Measurements from ENCODE around the gene YPEL2.
A peak's percentile ranks its signal among the peaks of the same experiment; 100 is the strongest.
"Not testable (repeated sequence)": the region's sequence is repeated elsewhere in the genome, so short reads cannot be mapped to it uniquely, and the experiment has no call there.

YPEL2 gene, protein sequence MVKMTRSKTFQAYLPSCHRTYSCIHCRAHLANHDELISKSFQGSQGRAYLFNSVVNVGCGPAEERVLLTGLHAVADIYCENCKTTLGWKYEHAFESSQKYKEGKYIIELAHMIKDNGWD

DNA sequence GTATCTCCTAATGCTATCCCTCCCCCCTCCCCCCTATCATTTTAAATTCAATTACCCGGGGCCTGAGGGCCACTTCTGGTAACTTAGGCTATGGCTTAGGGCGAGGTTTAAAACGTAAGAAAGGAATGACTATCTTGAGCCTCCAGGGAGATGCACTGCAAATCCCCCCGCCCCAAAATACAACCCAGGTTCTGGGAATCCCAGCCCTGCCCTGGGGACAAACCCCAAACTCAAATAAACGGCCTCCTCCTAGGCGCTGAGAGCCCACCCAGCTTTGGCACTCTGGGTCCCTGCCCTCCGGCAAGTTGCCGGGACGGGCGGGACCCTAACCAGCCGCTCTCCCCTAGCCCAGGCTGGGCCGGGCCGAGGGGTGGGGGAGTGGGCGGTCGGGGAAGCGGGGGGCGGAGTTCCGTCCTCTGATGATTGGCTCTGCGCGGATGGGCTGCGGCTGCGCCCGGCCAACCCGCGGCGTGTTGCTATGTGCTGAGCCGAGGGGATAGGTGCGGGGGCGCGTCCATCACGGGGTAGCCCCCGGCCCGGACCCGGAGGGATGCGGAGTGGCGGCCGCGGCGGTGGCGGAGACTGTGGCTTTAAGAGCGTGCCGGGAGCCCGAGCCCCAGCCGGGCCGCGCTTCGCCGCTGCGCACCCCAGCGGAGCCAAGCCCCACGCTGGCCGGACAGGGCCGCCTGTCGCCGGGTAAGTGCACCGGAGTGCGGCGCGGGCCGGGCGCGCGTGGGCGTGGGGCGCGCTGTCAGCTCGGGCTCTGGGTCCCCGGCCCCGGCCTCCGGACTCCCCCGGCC is at the start of gene YPEL2:
Gene YPEL2, plus strand, starts transcription at position 527 of the 800 bp plus-strand sequence. CDS start 21,755 bp downstream, outside the sequence.
- peak; percentile 59 for DNase-seq (ENCODE audit: low read depth)

DNA sequence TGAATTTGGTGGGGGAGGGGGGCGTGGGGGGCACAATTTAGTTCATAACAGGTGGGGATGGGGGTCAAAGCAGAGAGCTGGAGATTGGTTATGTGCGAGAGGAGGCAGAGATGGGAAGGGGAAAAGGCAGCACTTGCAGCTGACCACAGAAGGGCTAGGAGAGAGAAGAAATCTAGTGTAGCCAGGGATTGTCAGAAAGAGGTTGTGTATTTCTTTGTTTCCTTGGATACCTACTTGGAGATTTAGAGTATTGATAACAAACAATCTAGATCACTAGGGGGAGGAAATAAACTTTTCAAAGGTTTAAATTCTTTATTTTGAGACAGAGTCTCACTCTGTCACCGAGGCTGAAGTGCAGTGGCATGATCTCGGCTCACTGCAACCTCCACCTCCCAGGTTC is 47.1 kb upstream of the YPEL2 start:
- DNase-seq (ENCODE audit: low read depth): no peak

GRCh38 chr17:59287452-59287851 is 44.0 kb upstream of the YPEL2 start:
- peak; percentile 49 for DNase-seq (ENCODE audit: low read depth)

DNA sequence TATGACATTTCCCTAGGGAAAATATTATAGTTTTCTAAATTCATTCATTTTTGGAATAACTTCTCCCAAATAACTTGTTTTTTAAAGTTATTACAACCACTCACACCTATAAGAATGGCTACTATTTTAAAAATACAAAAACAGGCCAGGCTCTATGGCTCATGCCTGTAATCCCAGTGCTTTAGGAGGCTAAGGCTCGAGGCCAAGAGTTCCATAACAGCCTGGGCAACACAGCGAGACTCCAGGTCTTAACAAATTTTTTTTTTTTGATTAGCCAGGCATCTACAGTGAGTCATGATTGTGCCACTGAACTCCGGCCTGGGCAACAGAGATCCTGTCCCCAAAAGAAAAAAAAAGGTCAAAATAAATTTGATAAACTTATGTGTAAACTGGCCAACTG is 43.6 kb upstream of the YPEL2 start:
- DNase-seq (ENCODE audit: low read depth): no peak

- no peak for DNase-seq (ENCODE audit: low read depth)
Observed at GRCh38 chr17:59289981-59290301, 41.5 kb upstream of the YPEL2 start.

DNA sequence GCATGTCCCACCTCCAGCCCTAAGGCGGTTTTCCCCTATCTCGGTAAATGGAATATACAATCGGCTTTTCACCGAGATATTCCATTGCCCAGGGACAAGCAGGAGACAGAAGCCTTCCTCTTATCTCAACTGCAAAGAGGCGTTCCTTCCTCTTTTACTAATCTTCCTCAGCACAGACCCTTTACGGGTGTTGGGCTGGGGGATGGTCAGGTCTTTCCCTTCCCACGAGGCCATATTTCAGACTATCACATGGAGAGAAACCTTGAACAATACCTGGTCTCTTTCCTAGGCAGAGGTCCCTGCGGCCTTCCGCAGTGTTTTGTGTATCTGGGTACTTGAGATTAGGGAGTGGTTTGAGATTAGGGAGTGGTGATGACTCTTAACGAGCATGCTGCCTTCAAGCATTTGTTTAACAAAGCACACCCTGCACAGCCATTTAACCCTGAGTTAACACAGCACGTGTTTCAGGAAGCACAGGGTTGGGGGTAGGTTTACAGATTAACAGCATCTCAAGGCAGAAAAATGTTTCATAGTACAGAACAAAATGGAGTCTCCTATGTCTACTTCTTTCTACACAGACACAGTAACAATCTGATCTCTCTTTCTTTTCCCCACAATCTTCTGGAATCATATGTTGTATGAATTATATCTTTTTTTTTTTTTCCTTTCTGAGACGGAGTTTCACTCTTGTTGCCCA is 41.0 kb upstream of the YPEL2 start:
- DNase-seq (ENCODE audit: low read depth): not testable (repeated sequence)

DNA sequence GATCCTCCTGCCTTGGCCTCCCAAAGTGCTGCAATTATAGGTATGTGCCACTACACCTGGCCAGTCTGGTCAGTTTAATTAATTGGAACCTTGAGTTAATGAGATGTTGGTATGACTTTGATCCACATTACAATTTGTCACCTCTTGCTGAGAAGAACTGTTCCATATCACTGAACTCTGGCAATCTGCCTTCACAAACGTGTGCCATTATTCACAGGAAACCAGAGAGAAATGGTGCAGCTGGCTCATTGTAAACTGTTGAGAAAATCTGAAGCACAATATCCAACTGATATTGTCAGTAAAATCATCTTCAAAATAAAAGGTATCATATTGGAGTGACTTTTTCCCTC is 39.3 kb upstream of the YPEL2 start:
- no peak for DNase-seq (ENCODE audit: low read depth)

DNA sequence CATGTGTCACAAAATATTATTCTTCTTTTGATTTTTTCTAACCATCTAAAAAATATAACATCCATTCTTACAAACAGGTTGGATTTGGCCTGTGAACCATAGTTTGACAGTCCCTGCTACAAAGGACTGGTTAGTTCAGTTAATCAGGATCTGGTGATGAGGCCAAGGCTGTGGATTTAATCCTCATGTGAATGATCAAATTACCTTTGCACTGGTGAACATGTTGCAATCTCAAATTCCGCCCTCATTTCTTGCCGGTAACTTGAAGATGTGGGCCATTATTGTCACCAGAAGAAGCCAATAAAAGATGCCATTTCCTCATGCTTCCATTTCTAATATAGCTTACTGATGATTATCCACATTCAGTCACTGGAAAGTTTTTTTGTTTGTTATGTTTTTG is 35.3 kb upstream of the YPEL2 start:
- DNase-seq (ENCODE audit: low read depth): no peak

DNA sequence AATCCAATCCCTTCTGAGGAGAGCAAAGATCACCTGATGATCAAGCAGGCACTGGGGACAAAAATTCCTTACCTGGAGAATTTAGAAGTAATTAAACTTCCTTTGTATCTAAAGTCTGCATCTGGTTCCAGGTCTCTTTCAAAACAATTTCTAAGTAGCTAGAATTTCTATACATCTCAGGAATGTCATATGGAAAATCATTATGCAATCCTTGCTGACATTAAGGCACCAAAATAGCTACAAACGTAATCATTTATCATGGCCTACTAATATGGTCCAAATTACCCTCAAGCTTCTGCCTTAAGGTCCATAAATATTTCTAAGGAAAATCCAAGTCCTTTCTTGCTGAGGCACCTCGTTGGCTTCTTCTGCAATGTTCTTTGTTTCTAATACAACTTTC is 32.9 kb upstream of the YPEL2 start:
- peak; percentile 26 for DNase-seq (ENCODE audit: low read depth)

GRCh38 chr17:59299400-59300092 is 31.9 kb upstream of the YPEL2 start:
- no peak for DNase-seq (ENCODE audit: low read depth)

DNA sequence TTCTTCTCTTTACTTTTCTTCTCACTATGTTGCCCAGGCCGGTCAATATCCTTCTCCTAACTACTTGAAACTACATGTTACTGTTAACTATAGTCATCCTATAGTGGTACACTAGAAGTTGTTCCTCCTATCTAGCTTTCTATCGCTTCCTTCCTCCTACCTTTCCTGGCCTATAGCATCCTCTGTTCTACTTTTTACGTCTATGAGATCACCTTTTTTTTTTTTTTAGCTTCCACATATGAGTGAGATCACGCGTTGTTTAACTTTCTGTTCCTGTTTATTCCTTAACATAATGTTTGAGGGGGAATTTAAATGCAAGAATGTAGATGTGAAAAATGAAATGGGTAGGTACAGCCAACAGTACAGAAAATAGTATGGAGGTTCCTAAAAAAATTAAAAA is 30.5 kb upstream of the YPEL2 start:
- no peak for DNase-seq (ENCODE audit: low read depth)

DNA sequence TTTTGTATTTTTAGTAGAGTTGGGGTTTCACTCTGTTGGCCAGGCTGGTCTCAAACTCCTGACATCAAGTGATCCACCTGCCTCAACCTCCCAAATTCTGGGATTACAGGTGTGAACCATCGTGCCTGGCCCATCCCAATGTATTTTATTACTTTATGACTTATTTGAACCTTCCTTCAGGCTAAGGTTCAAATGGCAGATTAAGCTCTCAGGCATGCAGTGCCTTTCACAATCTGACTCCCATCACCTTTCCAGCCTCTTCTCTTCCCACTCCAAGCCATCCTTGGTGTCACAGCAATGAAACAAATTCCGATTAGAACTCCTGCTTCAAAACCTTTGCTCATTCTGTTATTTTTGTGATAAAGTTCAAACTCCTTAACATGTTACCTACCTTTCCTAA is 26.6 kb upstream of the YPEL2 start:
- no peak for DNase-seq (ENCODE audit: low read depth)

DNA sequence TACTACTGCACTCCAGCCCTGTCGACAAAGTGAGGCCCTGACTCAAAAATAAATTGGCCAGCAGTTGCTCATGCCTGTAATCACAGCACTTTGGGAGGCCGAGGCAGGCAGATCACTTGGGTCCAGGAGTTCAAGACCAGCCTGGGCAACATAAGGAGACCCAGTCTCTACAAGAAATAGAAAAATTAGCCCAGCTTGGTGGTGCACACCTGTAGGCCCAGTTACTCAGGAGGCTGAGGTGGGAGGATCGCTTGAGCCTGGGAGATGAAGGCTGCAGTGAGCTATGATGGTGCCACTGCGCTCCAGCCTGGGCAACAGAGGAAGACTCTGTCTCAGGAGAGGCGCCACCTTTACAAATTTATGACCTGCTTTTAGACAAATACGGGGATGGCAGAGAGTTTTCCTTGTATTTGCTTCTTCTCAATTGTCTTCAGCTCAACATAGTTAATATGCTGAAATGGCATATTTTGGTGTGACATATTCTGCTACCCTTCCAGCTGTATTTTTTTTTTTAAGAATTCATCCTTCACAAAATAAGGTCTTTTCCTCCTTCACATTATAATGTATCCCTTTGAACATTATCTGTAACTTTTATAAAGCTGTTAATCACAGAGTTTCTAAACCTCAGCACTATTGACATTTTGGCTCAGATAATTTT is 21.1 kb upstream of the YPEL2 start:
- DNase-seq (ENCODE audit: low read depth): no peak

DNA sequence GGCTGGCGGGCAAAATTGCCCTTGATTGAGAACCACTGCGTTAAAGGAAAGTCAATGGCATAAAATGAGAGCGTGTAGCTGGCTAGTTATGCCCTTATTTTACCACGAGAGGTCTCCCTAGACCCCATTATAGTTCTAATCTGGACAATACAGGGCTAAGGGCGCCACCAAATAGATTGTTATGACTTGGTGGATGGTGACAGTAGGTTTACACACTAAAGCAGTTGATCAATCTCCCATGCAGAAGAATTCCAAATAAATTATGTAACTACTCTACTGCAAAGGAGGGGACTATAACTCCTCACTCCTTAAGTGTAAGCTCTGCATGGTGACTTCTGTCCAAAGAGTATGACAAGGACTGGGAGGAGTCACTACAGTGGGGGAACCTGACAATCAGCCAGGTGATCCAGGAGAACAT is 20.4 kb upstream of the YPEL2 start:
- DNase-seq (ENCODE audit: low read depth): peak; percentile 43

- DNase-seq (ENCODE audit: low read depth): not testable (repeated sequence)
Observed at GRCh38 chr17:59311521-59311920, 19.9 kb upstream of the YPEL2 start.

DNA sequence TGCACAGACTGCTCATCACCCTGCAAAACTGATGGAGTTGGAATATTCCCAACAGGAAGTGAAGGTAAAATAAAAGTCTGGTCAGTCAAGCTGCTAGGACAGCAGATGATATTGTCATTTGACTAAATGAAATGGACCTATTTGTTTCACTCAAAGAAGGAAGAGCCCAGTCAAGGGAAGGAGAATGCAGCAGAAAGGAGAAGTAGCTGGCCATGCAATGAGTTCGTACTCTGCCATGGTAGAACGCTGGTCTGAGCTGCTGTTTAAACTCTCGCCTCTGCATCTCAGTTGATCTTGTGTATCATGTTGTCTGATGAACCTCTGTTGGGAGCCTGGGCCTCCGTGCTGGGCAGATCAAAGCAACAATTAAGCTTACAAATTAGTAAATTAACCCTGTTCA is 15.6 kb upstream of the YPEL2 start:
- no peak for DNase-seq (ENCODE audit: low read depth)

DNA sequence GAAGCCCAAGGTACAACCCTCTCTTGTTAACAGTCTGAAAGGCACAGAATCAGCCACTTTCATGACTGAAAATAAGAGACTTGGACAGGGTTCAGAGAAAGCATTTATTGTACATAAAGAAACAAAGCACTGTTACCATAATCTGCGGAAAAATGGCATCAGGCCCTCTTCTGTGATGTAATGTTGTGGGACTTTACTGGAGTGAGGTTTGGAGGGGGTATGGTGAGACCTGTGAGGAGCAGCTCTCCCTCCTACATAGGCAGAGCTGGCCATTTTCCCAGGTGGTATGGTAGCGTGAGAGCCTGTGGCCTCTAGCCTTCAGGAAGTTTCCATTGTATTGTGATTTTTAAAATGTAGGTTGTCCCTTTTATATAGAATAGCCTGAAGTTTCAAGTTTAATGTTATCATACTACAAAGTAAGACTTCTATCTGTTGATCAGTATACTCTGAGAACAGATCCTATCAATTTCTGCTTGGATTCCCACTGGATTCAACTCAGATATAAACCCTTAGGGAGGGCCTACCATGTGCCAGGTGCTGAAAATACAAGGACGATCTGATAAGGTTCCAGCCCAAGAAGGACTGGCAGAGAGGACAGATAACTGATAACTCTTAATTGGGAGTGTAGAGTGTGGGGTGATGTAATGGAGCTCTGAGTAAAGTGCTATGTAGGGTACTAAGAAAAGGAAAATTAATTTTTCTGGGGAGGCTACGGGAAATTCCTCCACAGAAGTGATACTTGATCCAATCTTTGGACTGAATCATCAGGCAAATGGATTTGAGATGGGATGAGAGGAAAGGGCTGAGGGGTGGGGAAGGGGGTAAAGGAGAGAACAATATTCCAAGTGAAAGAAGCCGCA is 4.1 kb upstream of the YPEL2 start:
- no peak for DNase-seq (ENCODE audit: low read depth)

DNA sequence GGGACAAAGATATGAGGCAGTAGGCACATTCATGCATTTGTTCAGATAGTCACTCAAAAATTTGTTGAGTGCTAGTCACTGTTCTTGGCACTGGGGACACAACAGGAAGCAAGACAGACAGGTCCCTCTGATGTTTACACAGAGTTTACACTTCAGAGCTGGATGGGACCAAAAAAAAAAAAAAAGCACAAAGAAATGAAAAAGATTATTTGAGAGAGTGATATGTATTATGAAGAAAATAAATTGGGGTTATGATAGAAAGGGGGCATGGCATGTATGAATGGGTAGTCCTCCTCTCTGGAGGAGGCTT is 3.5 kb upstream of the YPEL2 start:
- no peak for DNase-seq (ENCODE audit: low read depth)

DNA sequence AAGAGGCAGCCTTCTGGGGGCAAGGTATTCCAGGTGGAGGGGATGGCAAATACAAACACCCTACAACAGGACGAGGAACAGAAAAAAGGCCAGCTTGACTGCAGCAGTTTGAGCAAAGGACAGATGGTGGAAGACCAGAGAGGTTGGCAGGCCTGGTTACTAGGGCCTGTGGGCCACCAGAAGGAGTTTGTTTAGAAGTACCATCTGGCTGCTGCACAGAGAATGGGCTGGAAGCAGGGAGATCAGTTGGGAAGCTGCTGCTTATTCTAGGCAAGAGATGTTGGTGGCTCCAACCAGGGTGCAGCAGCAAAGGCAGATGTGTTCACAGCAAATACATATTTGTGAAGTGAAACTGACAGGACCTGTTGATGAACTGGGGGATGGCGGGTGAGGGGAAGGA is 2.9 kb upstream of the YPEL2 start:
- DNase-seq (ENCODE audit: low read depth): no peak

- peak; percentile 49 for DNase-seq (ENCODE audit: low read depth)
Observed at GRCh38 chr17:59329176-59330052, 2.0 kb upstream of the YPEL2 start.
